ENCODE results near the gene ARSK. TPM values are rescaled to one million over a fixed set of nuclear protein-coding genes. Genes with fewer than 3 reads are reported as not detected.
"Not testable (repeated sequence)": the region's sequence is repeated elsewhere in the genome, so short reads cannot be mapped to it uniquely, and the experiment has no call there.

The ARSK gene
- polyA plus RNA-seq, 1 donor = 16.0 TPM

- DNase-seq = peak; percentile 21
Measured at GRCh38 chr5:95620870-95621838, 66.3 kb downstream of the ARSK start.

GRCh38 chr5:95621839-95622629, 67.1 kb downstream of the ARSK start:
- DNase-seq = no peak

DNA sequence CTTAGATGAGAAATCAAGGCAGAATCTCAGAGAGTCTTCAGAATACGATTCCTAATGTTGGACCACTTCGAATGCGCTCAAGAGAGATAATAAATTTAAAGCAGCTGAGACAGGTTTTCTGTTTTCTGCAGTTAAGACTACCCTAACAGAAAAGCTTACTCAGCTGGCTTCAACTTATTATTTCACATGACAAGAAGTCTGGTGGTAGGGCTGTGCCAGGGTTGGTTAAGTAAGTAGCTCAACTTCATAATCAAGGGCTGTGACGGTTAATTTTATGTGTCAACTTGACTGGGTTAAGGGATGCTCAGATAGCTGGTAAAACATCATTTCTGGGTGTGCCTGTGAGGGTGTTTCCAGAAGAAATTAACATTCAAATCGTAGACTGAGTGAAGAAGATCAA, 68.8 kb downstream of the ARSK start:
- DNase-seq = no peak

DNA sequence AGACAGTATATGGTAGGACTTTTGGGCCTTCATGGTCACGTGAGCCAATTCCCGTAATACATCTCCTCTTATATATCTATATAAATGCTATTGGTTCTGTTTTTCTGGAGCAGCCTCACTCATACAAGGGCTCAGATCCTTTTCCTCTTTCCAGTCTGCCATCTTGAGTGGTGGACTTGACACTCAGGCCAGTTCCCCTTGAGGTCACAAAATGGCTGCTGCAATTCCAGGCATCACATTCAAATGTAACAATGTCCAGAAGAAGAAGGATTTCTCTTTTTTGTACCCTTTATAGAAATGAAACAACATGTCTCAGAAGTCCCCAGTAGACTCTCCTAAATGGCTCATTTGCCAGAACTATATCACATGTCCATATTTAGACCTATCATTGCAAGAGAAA, 69.5 kb downstream of the ARSK start:
- no peak for DNase-seq

DNA sequence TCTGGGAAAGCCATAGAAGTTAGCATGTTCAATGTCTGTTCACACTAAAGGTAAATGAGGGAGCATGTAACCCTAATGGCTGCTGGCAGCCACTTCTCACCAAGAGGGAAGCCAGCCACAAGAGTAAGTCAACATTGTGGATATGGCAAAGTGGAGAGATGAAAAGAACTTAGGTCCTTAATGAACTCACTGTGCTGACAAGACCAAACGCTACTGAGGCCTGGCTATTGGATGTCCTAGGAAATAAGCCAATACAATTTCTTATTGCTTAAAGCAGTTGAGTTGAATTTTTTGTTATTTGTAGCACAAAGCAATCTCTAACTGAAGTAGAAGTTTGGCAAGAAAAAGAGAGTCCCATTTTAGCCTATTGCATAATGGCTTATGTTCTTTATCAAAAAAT, 71.8 kb downstream of the ARSK start:
- no peak for DNase-seq

- no peak for DNase-seq
Measured at GRCh38 chr5:95627971-95628810, 73.3 kb downstream of the ARSK start.

DNA sequence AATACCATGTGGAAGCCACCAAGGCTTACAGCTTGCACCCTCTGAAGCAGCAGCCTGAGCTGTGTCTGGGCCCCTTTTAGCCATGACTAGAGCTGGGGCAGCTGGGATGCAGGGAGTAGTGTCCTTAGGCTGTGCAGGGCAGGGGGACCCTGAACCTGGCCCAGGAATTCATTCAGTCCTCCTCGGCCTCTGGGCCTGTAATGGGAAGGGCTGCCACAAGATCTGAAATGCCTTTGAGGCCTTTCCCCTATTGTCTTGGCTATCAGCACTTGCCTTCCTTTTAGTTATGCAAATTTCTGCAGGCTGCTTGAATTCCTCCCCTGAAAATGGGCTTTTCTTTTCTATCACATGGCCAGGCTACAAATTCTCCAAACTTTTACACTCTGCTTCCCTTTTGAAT, 74.0 kb downstream of the ARSK start:
- DNase-seq = no peak

DNA sequence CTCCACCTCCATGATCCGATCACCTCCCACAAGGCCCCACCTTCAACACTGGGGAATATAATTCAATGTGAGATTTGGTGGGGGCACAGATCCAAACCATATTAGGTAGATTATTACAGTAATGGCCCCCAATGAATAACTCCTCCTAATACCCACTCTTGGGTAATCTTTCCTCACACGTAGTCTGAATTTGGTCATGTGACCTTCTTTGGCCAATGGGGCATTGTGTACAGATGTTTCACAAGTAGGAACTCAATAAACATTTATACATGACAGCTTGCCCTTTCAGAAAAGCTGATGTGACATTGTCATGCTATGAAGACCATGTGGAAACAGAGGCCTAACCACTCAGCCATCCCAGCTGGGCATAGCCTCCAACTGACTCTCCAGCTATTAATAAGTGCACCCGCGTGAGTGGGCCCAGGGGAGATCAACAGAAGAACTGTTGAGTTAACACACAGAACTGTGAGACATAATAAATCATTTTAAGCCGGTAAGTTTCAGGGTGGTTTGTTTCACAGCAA, 75.6 kb downstream of the ARSK start:
- no peak for DNase-seq

GRCh38 chr5:95631255-95631958, 76.5 kb downstream of the ARSK start:
- no peak for DNase-seq

- no peak for DNase-seq
Measured at GRCh38 chr5:95631991-95632675, 77.2 kb downstream of the ARSK start.

DNA sequence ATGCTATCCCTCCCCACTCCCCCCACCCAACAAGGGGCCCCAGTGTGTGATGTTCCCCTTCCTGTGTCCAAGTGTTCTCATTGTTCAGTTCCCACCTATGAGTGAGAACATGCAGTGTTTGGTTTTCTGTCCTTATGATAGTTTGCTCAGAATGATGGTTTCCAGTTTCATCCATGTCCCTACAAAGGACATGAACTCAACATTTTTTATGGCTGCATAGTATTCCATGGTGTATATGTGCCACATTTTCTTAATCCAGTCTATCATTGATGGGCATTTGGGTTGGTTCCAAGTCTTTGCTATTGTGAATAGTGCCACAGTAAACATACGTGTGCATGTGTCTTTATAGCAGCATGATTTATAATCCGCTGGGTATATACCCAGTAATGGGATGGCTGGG, 78.0 kb downstream of the ARSK start:
- DNase-seq = not testable (repeated sequence)

DNA sequence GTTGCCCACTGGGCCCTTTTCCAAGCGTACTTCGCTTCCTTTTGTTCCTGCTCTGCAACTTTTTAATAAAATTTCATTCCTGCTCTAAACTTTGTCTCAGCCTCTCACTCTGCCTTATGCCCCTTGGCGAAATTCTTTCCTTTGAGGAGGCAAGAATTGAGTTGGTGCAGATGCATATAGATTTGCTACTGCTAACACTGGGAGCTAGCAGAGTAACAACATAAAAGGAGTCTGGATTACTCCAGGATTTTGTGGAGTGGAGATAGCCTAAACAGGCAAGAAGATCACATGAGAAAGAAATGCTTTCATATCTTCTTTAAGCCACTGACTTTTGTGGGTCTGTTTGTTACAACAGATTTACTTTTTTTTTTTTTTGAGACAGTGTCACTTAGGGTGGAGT, 78.8 kb downstream of the ARSK start:
- no peak for DNase-seq

GRCh38 chr5:95634081-95634480, 79.2 kb downstream of the ARSK start:
- DNase-seq = no peak

DNA sequence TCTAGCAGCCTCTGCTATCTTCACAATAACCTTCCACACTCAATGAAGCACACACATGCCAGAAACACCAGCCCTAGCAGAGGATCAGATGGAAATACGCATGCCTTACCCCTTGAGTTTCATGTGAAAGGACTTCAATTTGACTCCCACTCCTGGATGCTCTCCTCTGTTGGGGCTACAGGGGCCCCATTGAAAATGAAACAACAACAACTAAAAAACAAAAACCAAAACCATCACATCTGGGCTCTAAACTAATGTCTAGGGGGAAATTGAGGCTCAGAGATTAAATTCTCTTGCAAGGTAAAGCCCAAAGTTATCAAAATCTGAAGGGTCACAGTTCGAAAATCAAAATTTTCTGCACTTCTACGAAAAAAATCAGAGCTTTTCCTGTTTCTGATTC, 83.7 kb downstream of the ARSK start:
- no peak for DNase-seq

DNA sequence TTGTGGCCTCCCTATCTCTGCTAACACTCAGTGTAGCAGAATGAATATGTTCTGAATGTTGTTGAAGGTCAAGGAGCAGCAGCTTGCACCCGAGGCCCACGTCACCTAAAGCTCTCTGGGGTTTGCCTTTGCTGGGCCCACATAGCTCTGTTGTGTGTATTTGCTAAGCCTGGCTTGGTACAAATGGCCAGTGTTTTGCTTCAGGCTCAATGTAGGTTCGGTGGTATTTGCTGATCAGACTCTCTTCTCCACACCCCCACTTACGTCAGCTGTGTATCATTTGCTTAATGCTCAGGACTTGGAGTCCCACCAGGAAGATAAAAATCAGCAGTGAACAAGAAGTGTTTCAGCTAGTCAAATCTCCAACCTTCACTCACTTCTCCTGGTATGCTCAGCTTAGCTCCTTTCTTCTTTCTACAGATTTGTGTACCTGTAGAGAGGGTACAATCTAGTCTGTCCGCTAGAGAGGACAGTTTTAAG, 86.9 kb downstream of the ARSK start:
- no peak for DNase-seq

- no peak for DNase-seq
Measured at GRCh38 chr5:95643152-95643551, 88.3 kb downstream of the ARSK start.

- DNase-seq = peak; percentile 42
Measured at GRCh38 chr5:95644351-95645042, 89.6 kb downstream of the ARSK start.

GRCh38 chr5:95646226-95646568, 91.3 kb downstream of the ARSK start:
- not testable (repeated sequence) for DNase-seq

GRCh38 chr5:95646569-95647431, 91.9 kb downstream of the ARSK start, which contains the start of gene RFESD:
TSS of gene RFESD (plus strand) at chr5:95646777. CDS start at chr5:95652272, 5,495 bp downstream.
- peak; percentile 95 for DNase-seq
